Activated T-helper 1 cell treated with anti-CD3 and anti-CD28 coated beads, Interleukin-12 subunit alpha, Interleukin-12 subunit beta, Interleukin-2, Interleukin-4 antibody, amounts not matched to agents 30 ng/mL and 10 ng/mL and 1 ng/mL, durations not matched to agents 14 hours and 24 hours and 36 hours (primary cell): Measurements from ENCODE around the gene TEPSIN. TPM values are rescaled to one million over a fixed set of nuclear protein-coding genes. Genes with fewer than 3 reads are reported as not detected.

Experiments
- DNase-seq: peaks from one replicate; pipeline ENCODE4 v3.0.0; 2021; ENCODE audit warnings: low spot score
- H3K27ac Mint-ChIP-seq: one replicate; pipeline ENCODE4 v1.8.0; 2021; ENCODE audit warnings: mild to moderate bottlenecking, mixed read lengths
- H3K27me3 Mint-ChIP-seq: one replicate; pipeline ENCODE4 v1.8.0; 2022; ENCODE audit warnings: mild to moderate bottlenecking, moderate library complexity, mixed read lengths; ENCODE audit not compliant: insufficient read depth
- H3K36me3 Mint-ChIP-seq: one replicate; pipeline ENCODE4 v1.8.0; 2021; ENCODE audit warnings: low read depth, mixed read lengths
- H3K4me1 Mint-ChIP-seq: one replicate; pipeline ENCODE4 v1.8.0; 2021; ENCODE audit warnings: low read depth, mixed read lengths
- H3K4me3 Mint-ChIP-seq: one replicate; pipeline ENCODE4 v1.8.0; 2021; ENCODE audit warnings: mild to moderate bottlenecking, moderate library complexity, mixed read lengths
- H3K9me3 Mint-ChIP-seq: one replicate; pipeline ENCODE4 v1.8.0; 2021; ENCODE audit warnings: mixed read lengths
- intact Hi-C: fragments of 100-400 bp; cut with micrococcal nuclease; formaldehyde crosslinking; loops from one replicate; pipeline ENCODE4 v1.15.1; 2024
- total RNA-seq: library from RNA; stranded (reverse); gene quantifications from 2 replicates; pipeline ENCODE4 v1.2.3, GENCODE V29; 2022

Gene TEPSIN
- total RNA-seq, 1 donor from 2014 or later: 41.0 TPM

GRCh38 chr17:81252326-81252986 lies 13.6 kb upstream of the TEPSIN start:
- Mint-ChIP-seq H3K27me3 (no peaks in the 10 kb centered on the region), H3K27ac (no peak overlapping the region), H3K4me3 (no peak overlapping the region), H3K4me1 (no peaks in the 10 kb centered on the region), H3K36me3 (peaks cover 15% of the 10 kb centered on the region), H3K9me3 (no peaks in the 10 kb centered on the region)
- DNase-seq: no peak
- intact Hi-C loops: loop anchor here (2.0 kb wide), 1 partner anchor 260 kb away; the partner anchor contains the start of gene ACTG1

GRCh38 chr17:81251709-81252301 lies 12.9 kb upstream of the TEPSIN start:
- Mint-ChIP-seq H3K27me3 (no peaks in the 10 kb centered on the region), H3K9me3 (no peaks in the 10 kb centered on the region), H3K36me3 (peaks cover 13% of the 10 kb centered on the region), H3K4me1 (no peaks in the 10 kb centered on the region), H3K27ac (no peak overlapping the region), H3K4me3 (no peak overlapping the region)
- no peak for DNase-seq
- intact Hi-C loops: loop anchor here (2.0 kb wide), 1 partner anchor 261 kb away; the partner anchor contains the start of gene ACTG1

GRCh38 chr17:81251094-81251708 lies 12.3 kb upstream of the TEPSIN start:
- Mint-ChIP-seq H3K36me3 (peaks cover 13% of the 10 kb centered on the region), H3K4me3 (no peak overlapping the region), H3K4me1 (no peaks in the 10 kb centered on the region), H3K27ac (no peak overlapping the region), H3K9me3 (no peaks in the 10 kb centered on the region), H3K27me3 (no peaks in the 10 kb centered on the region)
- intact Hi-C loops: no loop called here
- DNase-seq: no peak

GRCh38 chr17:81250286-81251093 lies 11.6 kb upstream of the TEPSIN start:
- H3K4me3 Mint-ChIP-seq: no peak overlapping the region
- intact Hi-C loops: no loop called here
- no peaks in the 10 kb centered on the region for H3K4me1 Mint-ChIP-seq
- peaks cover 13% of the 10 kb centered on the region for H3K36me3 Mint-ChIP-seq
- H3K9me3 Mint-ChIP-seq: no peaks in the 10 kb centered on the region
- DNase-seq: no peak
- no peaks in the 10 kb centered on the region for H3K27me3 Mint-ChIP-seq
- no peak overlapping the region for H3K27ac Mint-ChIP-seq

- H3K27ac Mint-ChIP-seq: no peak overlapping the region
- peaks cover 13% of the 10 kb centered on the region for H3K36me3 Mint-ChIP-seq
- no peak for DNase-seq
- no peaks in the 10 kb centered on the region for H3K9me3 Mint-ChIP-seq
- no peak overlapping the region for H3K4me3 Mint-ChIP-seq
- no peaks in the 10 kb centered on the region for H3K27me3 Mint-ChIP-seq
- H3K4me1 Mint-ChIP-seq: no peaks in the 10 kb centered on the region
- intact Hi-C loops: no loop called here
Observed at GRCh38 chr17:81249223-81250040, 10.6 kb upstream of the TEPSIN start.

GRCh38 chr17:81248649-81249048 lies 9.8 kb upstream of the TEPSIN start:
- H3K27me3 Mint-ChIP-seq: no peaks in the 10 kb centered on the region
- H3K4me3 Mint-ChIP-seq: no peak overlapping the region
- peaks cover 13% of the 10 kb centered on the region for H3K36me3 Mint-ChIP-seq
- no peak for DNase-seq
- H3K9me3 Mint-ChIP-seq: no peaks in the 10 kb centered on the region
- H3K4me1 Mint-ChIP-seq: no peaks in the 10 kb centered on the region
- no peak overlapping the region for H3K27ac Mint-ChIP-seq
- intact Hi-C loops: no loop called here

- no peaks in the 10 kb centered on the region for H3K4me1 Mint-ChIP-seq
- H3K4me3 Mint-ChIP-seq: no peak overlapping the region
- DNase-seq: no peak
- no peak overlapping the region for H3K27ac Mint-ChIP-seq
- H3K9me3 Mint-ChIP-seq: no peaks in the 10 kb centered on the region
- H3K36me3 Mint-ChIP-seq: peaks cover 7% of the 10 kb centered on the region
- no peaks in the 10 kb centered on the region for H3K27me3 Mint-ChIP-seq
- intact Hi-C loops: no loop called here
Observed at GRCh38 chr17:81247339-81247990, 8.6 kb upstream of the TEPSIN start.

- Mint-ChIP-seq H3K4me1 (no peaks in the 10 kb centered on the region), H3K36me3 (peaks cover 9% of the 10 kb centered on the region), H3K27me3 (peaks cover 2% of the 10 kb centered on the region), H3K27ac (no peak overlapping the region), H3K4me3 (no peak overlapping the region), H3K9me3 (no peaks in the 10 kb centered on the region)
- intact Hi-C loops: no loop called here
- DNase-seq: no peak
Observed at GRCh38 chr17:81246679-81247338, 8.0 kb upstream of the TEPSIN start.

- H3K4me1 Mint-ChIP-seq: no peaks in the 10 kb centered on the region
- H3K36me3 Mint-ChIP-seq: peaks cover 9% of the 10 kb centered on the region
- no peak for DNase-seq
- H3K4me3 Mint-ChIP-seq: no peak overlapping the region
- intact Hi-C loops: no loop called here
- peaks cover 2% of the 10 kb centered on the region for H3K27me3 Mint-ChIP-seq
- no peak overlapping the region for H3K27ac Mint-ChIP-seq
- no peaks in the 10 kb centered on the region for H3K9me3 Mint-ChIP-seq
Observed at GRCh38 chr17:81246343-81246670, 7.5 kb upstream of the TEPSIN start.

- no peak for DNase-seq
- no peak overlapping the region for H3K4me3 Mint-ChIP-seq
- H3K9me3 Mint-ChIP-seq: no peaks in the 10 kb centered on the region
- intact Hi-C loops: no loop called here
- H3K27me3 Mint-ChIP-seq: peaks cover 2% of the 10 kb centered on the region
- H3K36me3 Mint-ChIP-seq: peaks cover 11% of the 10 kb centered on the region
- H3K4me1 Mint-ChIP-seq: peaks cover 3% of the 10 kb centered on the region
- H3K27ac Mint-ChIP-seq: no peak overlapping the region
Observed at GRCh38 chr17:81245665-81246342, 6.9 kb upstream of the TEPSIN start.

GRCh38 chr17:81245024-81245664 lies 6.3 kb upstream of the TEPSIN start:
- Mint-ChIP-seq H3K36me3 (peaks cover 13% of the 10 kb centered on the region), H3K4me1 (peaks cover 5% of the 10 kb centered on the region), H3K4me3 (no peak overlapping the region), H3K9me3 (no peaks in the 10 kb centered on the region), H3K27me3 (peaks cover 2% of the 10 kb centered on the region), H3K27ac (peak overlapping the region; percentile 19)
- no peak for DNase-seq
- intact Hi-C loops: no loop called here
